ENCODE results near the gene ALOX12. TPM values are rescaled to one million over a fixed set of nuclear protein-coding genes. Genes with fewer than 3 reads are reported as not detected.

The ALOX12 gene
- total RNA-seq, 1 donor from 2014 or later = not detected

DNA sequence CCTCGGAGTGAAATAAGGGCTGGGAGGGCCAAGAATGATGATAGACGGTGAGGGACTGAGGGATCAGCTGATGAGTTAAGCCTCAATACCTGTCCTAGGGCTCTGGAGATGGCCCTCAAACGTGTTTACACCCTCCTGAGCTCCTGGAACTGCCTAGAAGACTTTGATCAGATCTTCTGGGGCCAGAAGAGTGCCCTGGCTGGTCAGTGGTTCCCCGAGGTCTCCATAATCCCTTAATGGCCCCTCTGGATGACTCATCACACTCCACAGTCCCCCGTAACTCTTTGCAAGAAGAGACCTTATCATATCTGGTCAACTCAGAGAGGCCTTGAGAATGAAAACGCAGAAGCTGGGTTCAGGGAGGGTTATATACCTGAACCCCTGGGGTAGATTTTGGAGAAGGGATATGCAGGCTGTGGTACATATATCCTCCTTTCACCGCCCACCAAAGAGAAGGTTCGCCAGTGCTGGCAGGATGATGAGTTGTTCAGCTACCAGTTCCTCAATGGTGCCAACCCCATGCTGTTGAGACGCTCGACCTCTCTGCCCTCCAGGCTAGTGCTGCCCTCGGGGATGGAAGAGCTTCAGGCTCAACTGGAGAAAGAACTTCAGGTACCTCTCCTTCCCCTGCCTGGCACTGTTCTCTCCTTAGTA, 3.1 kb downstream of the ALOX12 start:
- no peak for DNase-seq
- intact Hi-C loops (cut with DNase I) = no loop called here
- no peak for ATAC-seq (ENCODE audit: poor library complexity)

- intact Hi-C loops (cut with DNase I) = loop anchor here (5.0 to 10.0 kb wide), 2 partner anchors 89 to 337 kb away; no protein-coding TSS in a partner anchor
- ATAC-seq (ENCODE audit: poor library complexity) = no peak
- no peak for DNase-seq
Measured at GRCh38 chr17:7001318-7001961, 5.6 kb downstream of the ALOX12 start.

DNA sequence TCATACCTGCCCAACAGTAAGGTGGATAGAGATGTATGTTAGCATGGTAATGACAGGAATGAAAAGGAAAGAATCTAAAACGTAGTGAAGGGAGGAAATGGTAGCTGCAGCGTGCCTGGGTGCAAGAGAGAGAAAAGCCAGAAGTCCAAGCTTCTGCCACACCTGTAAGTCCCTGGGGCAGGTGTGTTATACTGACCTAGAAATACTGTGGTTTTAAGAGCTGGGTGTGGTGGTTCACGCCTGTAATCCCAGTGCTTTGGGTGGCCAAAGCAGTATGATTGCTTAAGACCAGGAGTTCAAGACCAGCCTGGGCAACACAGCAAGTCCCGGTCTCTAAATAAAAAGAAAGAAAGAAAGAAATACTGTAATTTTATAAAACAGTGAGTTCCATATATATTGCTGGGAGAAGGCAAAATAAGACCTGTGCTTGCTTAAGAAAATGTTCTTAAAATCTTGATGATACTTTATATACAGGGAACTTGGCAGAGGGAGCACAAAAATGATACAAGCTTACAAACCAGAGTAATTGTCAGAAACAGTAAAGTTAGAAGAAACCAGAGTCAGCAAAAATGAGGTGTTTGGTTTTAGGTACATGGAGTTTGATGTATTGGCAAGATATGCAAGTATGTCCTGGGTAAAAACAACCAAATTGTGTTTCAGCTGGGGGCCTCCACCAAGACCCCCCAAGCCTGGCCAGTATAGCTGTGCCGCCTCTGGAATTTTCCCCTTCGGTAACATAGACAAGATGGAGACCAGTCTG, 6.6 kb downstream of the ALOX12 start:
- intact Hi-C loops (cut with DNase I) = loop anchor here (5.0 to 10.0 kb wide), 2 partner anchors 90 to 338 kb away; no protein-coding TSS in a partner anchor
- DNase-seq (no peak), ATAC-seq (ENCODE audit: poor library complexity) (no peak)

- ATAC-seq (ENCODE audit: poor library complexity) (no peak), DNase-seq (no peak)
- intact Hi-C loops (cut with DNase I) = loop anchor here (5.0 to 10.0 kb wide), 2 partner anchors 91 to 339 kb away; no protein-coding TSS in a partner anchor
Measured at GRCh38 chr17:7003745-7004144, 7.9 kb downstream of the ALOX12 start.

DNA sequence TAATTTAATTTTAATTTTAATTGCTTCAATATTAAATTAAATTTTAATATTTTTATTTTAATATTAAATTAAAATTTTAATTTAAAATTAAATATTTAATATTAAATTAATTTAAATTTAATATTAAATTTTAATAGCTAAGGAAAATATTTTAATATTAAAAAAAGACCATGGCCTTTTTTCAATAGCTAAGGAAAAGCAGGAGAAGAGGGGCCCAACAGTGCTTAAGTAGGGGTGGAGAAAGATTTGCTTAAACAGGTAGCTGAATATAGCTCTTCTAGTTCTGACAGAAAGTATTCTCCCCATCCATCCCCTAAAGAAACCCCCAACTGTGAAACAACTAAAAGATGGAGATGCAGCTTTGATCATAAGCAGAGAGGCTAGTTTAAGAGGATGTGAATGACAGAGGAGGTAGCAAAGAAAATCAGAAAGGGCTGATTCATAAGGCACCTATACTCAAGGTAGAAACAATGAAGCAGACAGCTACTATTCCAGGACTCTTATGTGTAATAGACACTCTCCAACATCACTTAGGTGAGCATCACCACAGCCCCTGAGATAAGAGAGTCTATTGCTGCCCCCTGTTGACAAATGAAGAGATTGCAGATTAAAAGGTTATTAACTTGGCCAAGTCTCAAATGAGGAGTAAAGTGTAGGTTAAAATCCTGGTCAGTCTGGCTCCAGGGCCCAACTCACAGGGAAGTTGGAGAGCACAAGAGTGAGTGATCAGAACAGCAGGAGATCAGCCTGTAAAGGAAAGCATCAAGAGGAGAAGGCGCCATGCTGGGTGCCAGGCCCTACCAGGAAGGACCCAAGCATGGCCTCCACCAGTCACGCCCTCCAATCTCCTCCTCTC, 8.8 kb downstream of the ALOX12 start:
- intact Hi-C loops (cut with DNase I) = loop anchor here (5.0 to 10.0 kb wide), 2 partner anchors 92 to 340 kb away; no protein-coding TSS in a partner anchor
- DNase-seq (no peak), ATAC-seq (ENCODE audit: poor library complexity) (peak; percentile 63)

- ATAC-seq (ENCODE audit: poor library complexity) (no peak), DNase-seq (no peak)
- intact Hi-C loops (cut with DNase I) = loop anchor here (10.0 kb wide), 1 partner anchor 341 kb away; no protein-coding TSS in a partner anchor
Measured at GRCh38 chr17:7005716-7006115, 9.9 kb downstream of the ALOX12 start.

- no peak for DNase-seq
- no peak for ATAC-seq (ENCODE audit: poor library complexity)
- intact Hi-C loops (cut with DNase I) = loop anchor here (10.0 kb wide), 1 partner anchor 342 kb away; no protein-coding TSS in a partner anchor
Measured at GRCh38 chr17:7007143-7007542, 11.3 kb downstream of the ALOX12 start.

DNA sequence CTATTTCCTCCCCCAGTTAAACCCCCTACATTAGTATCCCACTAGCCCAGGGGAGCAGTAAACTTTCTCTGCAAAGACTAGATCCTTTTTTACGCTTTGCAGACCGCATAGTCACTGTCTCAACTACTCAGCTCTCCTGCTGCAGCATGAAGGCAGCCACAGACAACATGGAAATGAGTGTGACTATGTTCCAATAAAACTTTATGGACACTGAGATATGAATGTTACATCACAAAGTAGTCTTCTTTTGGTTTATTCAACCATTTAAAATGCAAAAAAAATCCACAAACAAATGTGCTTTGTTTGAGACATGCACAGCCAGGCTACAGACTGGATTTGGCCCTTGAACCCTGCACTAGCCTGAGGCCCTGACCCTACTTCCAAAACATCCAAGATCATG, 14.7 kb downstream of the ALOX12 start:
- intact Hi-C loops (cut with DNase I) = loop anchor here (10.0 kb wide), 1 partner anchor 834 kb away; no protein-coding TSS in a partner anchor
- ATAC-seq (ENCODE audit: poor library complexity) (no peak), DNase-seq (no peak)

DNA sequence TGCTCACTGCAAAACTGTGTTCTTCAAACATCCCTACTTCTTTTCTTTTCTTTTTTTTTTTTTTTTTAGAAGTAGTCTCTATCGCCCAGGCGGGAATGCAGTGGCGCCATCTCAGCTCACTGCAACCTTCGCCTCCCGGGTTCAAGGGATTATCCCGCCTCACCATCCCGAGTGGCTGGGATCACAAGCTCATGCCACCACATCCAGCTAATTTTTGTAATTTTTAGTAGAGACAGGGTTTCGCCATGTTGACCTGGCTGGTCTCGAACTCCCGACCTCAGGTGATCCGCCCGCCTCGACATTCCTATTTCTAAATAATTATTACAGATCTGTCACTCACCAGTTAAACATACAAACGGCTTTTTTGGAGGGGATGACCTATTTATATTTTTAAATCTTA, 15.6 kb downstream of the ALOX12 start:
- DNase-seq = no peak
- intact Hi-C loops (cut with DNase I) = loop anchor here (10.0 kb wide), 1 partner anchor 833 kb away; no protein-coding TSS in a partner anchor
- no peak for ATAC-seq (ENCODE audit: poor library complexity)

- ATAC-seq (ENCODE audit: poor library complexity) (no peak), DNase-seq (no peak)
- intact Hi-C loops (cut with DNase I) = loop anchor here (10.0 kb wide), 1 partner anchor 833 kb away; no protein-coding TSS in a partner anchor
Measured at GRCh38 chr17:7011942-7012254, 16.0 kb downstream of the ALOX12 start.

GRCh38 chr17:7014261-7014994, 18.6 kb downstream of the ALOX12 start:
- intact Hi-C loops (cut with DNase I) = loop anchor here (10.0 kb wide), 1 partner anchor 830 kb away; no protein-coding TSS in a partner anchor
- peak; percentile 91 for ATAC-seq (ENCODE audit: poor library complexity)
- peak; percentile 99 for DNase-seq

- intact Hi-C loops (cut with DNase I) = loop anchor here (10.0 kb wide), 1 partner anchor 830 kb away; no protein-coding TSS in a partner anchor
Measured at GRCh38 chr17:7014995-7015958, 19.4 kb downstream of the ALOX12 start.

DNA sequence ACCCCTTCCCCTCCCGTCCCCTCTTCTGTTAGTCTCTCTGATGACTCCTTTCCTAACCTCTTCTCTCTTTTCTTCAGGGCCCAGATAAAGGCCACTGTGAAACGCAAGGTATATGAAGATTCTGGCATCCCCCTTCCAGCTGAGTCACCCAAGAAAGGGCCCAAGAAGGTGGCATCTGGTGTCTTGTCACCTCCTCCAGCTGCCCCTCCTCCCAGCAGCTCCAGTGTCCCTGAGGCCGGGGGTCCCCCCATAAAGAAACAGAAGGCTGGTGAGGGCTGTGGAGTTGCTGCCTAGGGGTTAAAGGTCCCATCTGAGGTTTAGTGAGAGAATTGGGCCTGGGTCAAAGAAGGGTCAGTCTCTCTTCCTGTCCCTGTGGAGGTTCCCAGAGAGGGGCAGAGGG, 20.6 kb downstream of the ALOX12 start:
- intact Hi-C loops (cut with DNase I) = loop anchor here (10.0 kb wide), 1 partner anchor 828 kb away; no protein-coding TSS in a partner anchor
- ATAC-seq (ENCODE audit: poor library complexity) (no peak), DNase-seq (no peak)

More at GRCh38 chr17:7014995-7015958, 19.4 kb downstream of the ALOX12 start:
- no peak for DNase-seq
- ATAC-seq (ENCODE audit: poor library complexity) = no peak

GRCh38 chr17:7016886-7017826, 21.3 kb downstream of the ALOX12 start:
- intact Hi-C loops (cut with DNase I) = loop anchor here (10.0 kb wide), 1 partner anchor 828 kb away; no protein-coding TSS in a partner anchor
- DNase-seq = no peak

GRCh38 chr17:7017827-7018200, 22.0 kb downstream of the ALOX12 start:
- DNase-seq (no peak), ATAC-seq (ENCODE audit: poor library complexity) (no peak)
- intact Hi-C loops (cut with DNase I) = loop anchor here (10.0 kb wide), 1 partner anchor 827 kb away; no protein-coding TSS in a partner anchor

More at GRCh38 chr17:7016886-7017826, 21.3 kb downstream of the ALOX12 start:
- no peak for ATAC-seq (ENCODE audit: poor library complexity)
